G401.6 (cell line): ENCODE results near the gene HSPA1L.
"Not testable (repeated sequence)": the region's sequence is repeated elsewhere in the genome, so short reads cannot be mapped to it uniquely, and the experiment has no call there.

Experiments used
- FAIRE-seq: peaks from 2 replicates; lab custom pipeline; 2012; peaks lifted over from hg19 to GRCh38; lab: Jason Lieb, UNC

Gene HSPA1L

GRCh38 chr6:31815025-31815838, at the start of gene HSPA1L, which contains the start of gene HSPA1A:
Gene HSPA1L, minus strand, starts transcription at chr6:31815283. Its CDS starts 3,311 bp downstream, at chr6:31811972.
Gene HSPA1A, plus strand, starts transcription at chr6:31815543. Its CDS starts 214 bp downstream, at chr6:31815757.
- FAIRE-seq, result no peak

DNA sequence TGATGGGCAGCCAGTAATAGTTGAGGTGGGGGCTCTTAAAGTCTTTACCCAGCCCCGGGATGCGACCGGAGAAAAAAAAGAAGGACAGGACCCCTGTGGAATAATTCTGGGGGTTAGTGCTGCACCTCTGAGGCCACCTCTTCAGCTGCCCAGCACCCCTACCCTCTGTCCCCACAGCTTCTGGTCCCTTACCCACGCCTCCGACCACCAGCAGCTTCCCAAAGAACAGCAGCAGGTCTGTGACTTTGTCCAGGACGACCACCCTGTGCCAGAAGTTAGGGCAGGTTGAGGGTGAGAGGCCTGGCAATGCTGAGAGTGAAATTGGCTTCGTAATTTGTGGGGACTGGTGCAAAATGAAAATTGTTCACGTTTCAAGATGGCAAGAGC, 49.7 kb upstream of the HSPA1L start:
- no peak for FAIRE-seq

DNA sequence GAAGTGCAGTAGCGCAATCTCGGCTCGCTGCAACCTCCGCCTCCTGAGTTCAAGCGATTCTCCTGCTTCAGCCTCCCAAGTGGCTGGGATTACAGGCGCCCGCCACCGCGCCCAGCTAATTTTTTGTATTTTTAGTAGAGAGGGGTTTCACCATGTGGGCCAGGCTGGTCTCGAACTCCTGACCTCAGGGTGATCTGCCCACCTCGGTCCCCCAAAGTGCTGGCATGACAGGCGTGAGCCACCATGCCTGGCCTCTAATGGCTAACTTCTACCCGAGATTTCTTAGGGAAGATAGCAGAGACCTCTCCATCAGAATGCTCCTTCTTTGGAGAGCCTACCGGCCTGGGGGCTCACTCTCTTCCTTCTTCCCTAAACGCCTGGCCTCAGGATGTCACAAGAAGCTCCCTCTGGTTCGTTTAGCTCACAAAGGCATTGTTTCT, 49.1 kb upstream of the HSPA1L start:
- FAIRE-seq, result not testable (repeated sequence)

DNA sequence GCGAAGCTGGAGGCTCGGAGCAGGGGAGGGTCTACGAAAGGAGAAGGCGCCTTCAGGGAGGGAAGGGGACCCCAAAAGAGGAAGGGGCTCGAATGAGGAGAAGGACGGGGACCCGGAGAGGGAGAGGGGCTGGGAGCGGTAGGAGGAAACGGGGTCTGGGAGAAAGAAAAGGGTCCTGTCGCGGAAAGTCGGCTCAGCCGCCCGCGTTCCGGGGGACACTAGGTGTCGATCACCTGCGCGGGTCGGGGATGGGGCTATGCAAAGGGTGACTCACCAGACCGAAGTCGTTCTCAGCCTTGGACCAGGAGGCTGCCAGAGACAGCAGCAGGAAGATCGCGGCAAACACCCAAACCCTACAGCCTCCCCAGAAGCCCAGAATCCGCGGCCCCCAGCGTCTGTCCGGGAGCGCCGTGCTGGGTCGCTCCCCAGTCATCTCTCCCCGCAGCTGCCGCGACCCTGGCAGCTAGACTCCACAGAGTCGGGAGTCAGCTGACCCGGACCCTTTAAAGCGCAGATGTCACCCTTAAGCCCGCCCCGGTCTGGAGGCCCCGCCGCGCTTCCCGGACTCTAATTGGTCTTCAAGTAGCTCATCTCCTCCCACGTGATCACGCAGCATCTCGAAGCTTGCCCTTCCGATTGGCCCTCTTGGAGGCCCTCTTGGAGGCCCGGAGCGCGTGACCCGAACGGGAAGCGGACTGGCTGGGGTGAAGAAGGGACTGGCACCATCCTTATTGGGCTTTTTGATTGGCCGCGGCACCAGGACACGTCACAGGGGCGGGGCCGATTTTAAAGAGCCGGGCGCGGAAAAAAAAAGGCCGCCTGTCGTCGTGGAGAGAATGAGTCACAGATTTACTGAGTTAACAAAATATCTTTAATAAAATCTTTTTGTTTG, 47.5 kb upstream of the HSPA1L start, which contains the start of gene NEU1:
NEU1 (minus strand) TSS at position 478 of the 892 bp plus-strand sequence; CDS start at position 433, 45 bp downstream.
- peak; percentile 99 for FAIRE-seq

DNA sequence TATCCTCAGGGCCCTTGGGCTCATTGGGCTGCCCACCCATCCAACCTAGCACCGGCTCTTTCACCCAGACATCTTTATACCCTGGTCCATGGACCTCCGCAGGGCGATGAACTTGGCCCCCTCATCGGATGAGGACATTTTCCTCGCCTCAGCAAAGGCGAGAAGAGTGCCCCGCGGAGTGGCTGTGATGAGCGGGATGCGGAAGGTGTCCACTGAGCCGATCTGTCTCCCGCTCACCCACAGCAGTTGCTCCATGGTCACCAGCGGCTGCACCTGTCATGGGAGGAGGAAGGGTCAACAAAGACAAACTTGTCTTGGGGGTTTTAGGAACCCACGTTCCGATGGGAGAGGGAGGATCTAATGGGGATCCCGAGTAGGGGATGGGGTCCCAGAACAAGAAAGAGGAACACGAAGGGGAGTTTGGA, 46.8 kb upstream of the HSPA1L start:
- FAIRE-seq, result no peak

GRCh38 chr6:31861150-31861549, 46.1 kb upstream of the HSPA1L start:
- FAIRE-seq, result no peak

GRCh38 chr6:31860349-31860748, 45.3 kb upstream of the HSPA1L start:
- FAIRE-seq, result no peak

GRCh38 chr6:31859923-31860322, 44.8 kb upstream of the HSPA1L start:
- FAIRE-seq, result no peak

- FAIRE-seq, result no peak
Observed at GRCh38 chr6:31858707-31859106, 43.6 kb upstream of the HSPA1L start.

- FAIRE-seq, result not testable (repeated sequence)
Observed at GRCh38 chr6:31857774-31858173, 42.7 kb upstream of the HSPA1L start.

DNA sequence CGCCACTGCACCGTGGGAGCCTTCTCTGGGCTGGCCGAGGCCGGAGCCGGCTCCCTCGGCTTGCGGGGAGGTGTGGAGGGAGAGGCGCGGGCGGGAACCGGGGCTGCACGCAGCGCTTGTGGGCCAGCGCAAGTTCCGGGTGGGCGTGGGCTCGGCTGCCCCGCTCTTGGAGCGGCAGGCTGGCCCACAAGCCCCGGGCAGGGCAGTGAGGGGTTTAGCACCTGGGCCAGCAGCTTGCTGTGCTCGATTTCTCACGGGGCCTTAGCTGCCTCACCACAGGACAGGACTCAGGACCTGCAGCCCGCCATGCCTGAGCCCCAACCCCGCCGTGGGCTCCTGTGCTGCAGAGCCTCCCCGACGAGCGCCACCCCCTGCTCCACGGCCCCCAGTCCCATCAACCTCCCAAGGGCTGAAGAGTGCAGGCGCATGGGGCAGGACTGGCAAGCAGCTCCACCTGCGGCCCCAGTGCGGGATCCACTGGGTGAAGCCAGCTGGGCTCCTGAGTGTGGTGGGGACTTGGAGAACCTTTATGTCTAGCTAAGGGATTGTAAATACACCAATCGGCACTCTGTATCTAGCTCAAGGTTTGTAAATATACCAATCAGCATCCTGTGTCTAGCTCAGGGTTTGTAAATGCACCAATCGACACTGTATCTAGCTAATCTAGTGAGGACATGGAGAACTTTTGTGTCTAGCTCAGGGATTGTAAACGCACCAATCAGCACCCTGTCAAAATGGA, 37.1 kb upstream of the HSPA1L start:
- FAIRE-seq, result not testable (repeated sequence)

- FAIRE-seq, result no peak
Observed at GRCh38 chr6:31851485-31851832, 36.4 kb upstream of the HSPA1L start.

GRCh38 chr6:31850765-31851484, 35.8 kb upstream of the HSPA1L start:
- no peak for FAIRE-seq

DNA sequence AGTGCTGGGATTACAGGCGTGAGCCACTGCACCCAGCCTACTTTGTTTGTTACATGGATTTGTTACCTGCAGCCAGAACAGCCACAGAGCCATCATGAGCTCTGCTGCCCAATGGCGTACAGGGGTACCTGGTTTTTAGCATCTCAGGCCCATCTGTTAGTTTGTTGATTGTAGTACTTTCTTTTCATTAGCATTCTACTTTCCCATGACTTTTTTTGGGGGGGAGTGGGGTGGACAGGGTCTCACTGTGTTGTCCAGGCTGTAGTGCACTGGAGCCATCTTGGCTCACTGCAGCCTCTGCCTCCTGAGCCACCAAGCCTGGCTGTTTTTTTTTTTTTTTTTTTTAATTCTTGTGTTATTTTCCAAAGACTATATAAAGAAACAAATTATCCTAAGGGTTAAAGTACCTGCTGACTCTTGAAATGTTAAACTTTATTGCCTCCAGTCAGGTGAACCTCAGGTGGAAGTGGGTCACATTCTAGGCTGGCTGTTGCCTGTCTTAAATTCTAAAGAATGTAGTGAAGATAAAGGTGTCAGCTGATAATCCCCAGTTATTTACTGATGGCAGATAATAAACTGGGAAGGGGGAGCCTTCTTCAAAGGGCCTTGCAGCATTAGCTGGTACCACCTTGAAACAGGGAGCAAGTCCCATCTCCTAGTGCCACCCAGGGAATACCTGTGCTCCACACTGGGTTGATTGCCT, 32.3 kb upstream of the HSPA1L start:
- FAIRE-seq, result no peak

- FAIRE-seq, result no peak
Observed at GRCh38 chr6:31844507-31844906, 29.4 kb upstream of the HSPA1L start.

DNA sequence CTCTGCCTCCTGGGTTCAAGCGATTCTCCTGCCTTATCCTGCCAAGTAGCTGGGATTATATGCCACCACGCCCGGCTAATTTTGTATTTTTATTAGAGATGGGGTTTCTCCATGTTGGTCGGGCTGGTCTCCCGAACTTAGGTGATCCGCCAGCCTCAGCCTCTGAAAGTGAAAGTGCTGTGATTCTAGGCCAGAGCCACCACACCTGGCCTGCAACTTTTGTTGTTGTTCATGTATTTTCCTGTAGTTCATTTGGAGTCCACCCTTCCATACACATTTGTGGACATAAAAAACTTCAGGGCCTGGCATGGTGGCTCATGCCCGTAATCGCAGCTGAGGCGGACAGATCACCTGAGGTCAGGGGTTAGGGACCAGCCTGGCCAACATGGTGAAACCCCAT, 27.0 kb upstream of the HSPA1L start:
- no peak for FAIRE-seq

DNA sequence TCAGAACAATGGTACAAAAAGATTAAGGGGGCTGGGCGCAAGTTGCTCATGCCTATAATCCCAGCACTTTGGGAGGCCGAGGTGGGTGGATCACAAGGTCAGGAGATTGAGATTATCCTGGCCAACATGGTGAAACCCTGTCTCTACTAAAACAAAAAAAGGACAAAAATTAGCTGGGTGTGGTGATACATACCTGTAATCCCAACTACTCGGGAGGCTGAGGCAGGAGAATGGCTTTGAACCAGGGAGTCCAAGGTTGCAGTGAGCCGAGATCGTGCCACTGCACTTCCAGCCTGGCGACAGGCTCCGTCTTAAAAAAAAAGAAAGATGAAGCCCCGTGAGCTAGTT, 24.7 kb upstream of the HSPA1L start:
- FAIRE-seq, result not testable (repeated sequence)

DNA sequence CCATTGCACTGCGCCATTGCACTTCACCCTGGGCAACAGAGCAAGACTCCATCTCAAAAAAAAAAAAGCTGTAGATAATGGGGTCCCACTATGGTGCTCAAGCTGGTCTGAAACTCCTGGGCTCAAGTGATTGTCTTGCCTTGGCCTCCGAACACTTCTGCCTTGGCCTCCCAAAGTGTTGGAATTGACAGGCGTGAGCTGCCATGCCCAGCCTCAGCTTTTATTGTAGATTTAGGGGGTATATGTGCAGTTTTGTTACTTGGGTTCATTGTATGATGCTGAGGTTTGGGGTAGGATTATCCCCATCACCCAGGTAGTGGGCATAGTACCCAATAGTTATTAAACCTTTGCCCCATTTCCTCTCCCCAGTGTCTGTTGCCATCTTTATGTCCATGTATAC, 23.9 kb upstream of the HSPA1L start:
- no peak for FAIRE-seq

DNA sequence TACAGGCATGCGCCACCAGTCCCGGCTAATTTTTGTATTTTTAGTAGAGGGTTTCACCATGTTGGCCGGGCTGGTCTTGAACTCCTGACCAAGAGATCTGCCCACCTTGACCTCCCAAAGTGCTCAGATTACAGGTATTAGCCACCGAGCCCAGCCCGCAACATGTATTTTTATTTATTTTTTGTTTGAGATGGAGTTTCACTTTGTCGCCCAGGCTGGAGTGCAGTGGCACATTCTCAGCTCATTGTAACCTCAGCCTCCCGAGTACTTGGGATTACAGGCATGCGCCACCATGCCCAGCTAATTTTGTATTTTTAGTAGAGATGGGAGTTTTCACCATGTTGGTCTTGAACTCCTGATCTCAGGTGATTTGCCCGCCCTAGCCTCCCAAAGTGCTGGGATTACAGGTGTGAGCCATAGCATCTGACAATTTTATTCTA, 23.1 kb upstream of the HSPA1L start:
- FAIRE-seq, result not testable (repeated sequence)

DNA sequence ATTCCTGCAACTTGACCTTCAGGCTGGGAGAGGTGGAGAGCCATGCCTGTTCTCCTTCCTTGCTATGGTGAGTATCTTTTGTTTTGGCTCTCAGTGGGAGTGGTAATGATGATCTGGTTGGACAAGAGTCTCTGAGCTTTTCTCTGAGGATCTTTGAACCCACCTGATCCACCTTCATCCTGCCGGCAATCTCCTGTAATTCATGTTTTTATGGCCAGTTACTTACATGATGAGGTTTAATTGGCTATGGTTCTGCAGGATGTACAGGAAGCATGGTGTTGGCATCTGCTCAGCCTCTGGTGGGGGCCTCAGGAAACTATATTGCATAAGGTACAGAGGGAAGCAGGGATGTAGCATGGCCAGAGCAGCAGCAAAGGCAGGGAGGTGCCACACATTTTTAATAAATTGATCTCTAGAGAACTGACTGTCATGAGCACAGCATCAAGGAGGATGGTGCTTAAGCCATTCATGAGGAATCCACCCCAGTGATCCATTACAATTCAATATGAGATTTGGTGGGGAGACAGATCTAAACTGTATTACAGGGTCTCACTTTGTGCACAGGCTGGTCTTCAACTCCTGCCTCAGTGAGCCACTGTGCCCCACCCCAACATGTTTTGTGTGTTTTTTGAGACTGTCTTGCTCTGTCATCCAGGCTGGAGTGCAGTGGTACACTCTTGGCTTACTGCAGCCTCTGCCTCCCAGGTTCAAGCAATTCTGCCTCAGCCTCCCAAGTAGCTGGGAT, 22.5 kb upstream of the HSPA1L start:
- no peak for FAIRE-seq
